Lung (tissue), 12 donors: ENCODE measurements around the gene VDR. TPM values are rescaled to one million over a fixed set of nuclear protein-coding genes. Genes with fewer than 3 reads are reported as not detected.

Source experiments
- ATAC-seq: fragments of 200-7000 bp; cut with Tn5 transposase; one replicate; pipeline ENCODE4 v1.9.1; 2020; ENCODE audit warnings: moderate number of reproducible peaks; ENCODE audit not compliant: insufficient read depth, low FRiP score
- DNase-seq, 3 donors: peaks; one replicate each; pipeline ENCODE4 v3.0.0-alpha.2; 2013 to 2017
- H3K27ac ChIP-seq, 2 donors: one replicate each; pipeline ENCODE4 v1.5.1; 2013; ENCODE audit warnings: mild to moderate bottlenecking in 2 of 2, moderate library complexity in 2 of 2, control low read depth in 1 of 2, inconsistent platforms in 1 of 2, low read depth in 1 of 2, low read length in 1 of 2
- H3K27me3 ChIP-seq, 3 donors: one replicate each; pipeline ENCODE4 v1.5.1; 2013; ENCODE audit warnings: low read length in 2 of 3; ENCODE audit not compliant: control insufficient read depth in 3 of 3, insufficient read depth in 3 of 3
- H3K36me3 ChIP-seq, 4 donors: one replicate each; pipeline ENCODE4 v1.5.1; 2013; ENCODE audit warnings: low read length in 4 of 4, mild to moderate bottlenecking in 1 of 4, moderate library complexity in 1 of 4; ENCODE audit not compliant: control insufficient read depth in 4 of 4, insufficient read depth in 4 of 4
- H3K4me1 ChIP-seq, 5 donors: one replicate each; pipeline ENCODE4 v1.5.1; 2013; ENCODE audit warnings: low read length in 5 of 5, mild to moderate bottlenecking in 2 of 5, moderate library complexity in 1 of 5; ENCODE audit not compliant: control insufficient read depth in 5 of 5, insufficient read depth in 5 of 5
- H3K4me3 ChIP-seq: one replicate; pipeline ENCODE4 v1.5.1; 2013; ENCODE audit warnings: mild to moderate bottlenecking, control low read depth, moderate library complexity
- H3K9ac ChIP-seq, 2 donors: one replicate each; pipeline ENCODE4 v1.5.1; 2013; ENCODE audit warnings: low read length in 2 of 2, control low read depth in 1 of 2; ENCODE audit not compliant: insufficient read depth in 1 of 2
- H3K9me3 ChIP-seq, 4 donors: one replicate each; pipeline ENCODE4 v1.5.1; 2013; ENCODE audit warnings: low read length in 3 of 4, mild to moderate bottlenecking in 1 of 4, moderate library complexity in 1 of 4; ENCODE audit not compliant: control insufficient read depth in 4 of 4, insufficient read depth in 3 of 4
- WGBS, 2 donors: extraction: QIAGEN DNeasy Blood & Tissue Kit; methylation state at CpG; one replicate each; pipeline ENCODE4 v1.1.7; 2013; 5-methylcytosine and 5-hydroxymethylcytosine counted together
- polyA plus RNA-seq, 2 donors: library from polyadenylated mRNA; stranded (reverse); fragments of 200-250 nt; gene quantifications; one replicate each; pipeline ENCODE4 v1.2.1, GENCODE V29; 2013
- total RNA-seq, 2 donors: library from RNA; depleted of rRNA in 1 of 2; stranded (reverse); fragments of >200 nt in 1 of 2; gene quantifications; one replicate each; pipeline ENCODE4 v1.2.1, GENCODE V29; 2014 to 2021
- TF ChIP-seq, protein P1 (sequence below): IDR thresholded peaks from 2 replicates; pipeline ENCODE4 v1.5.1; 2012; ENCODE audit warnings: mild to moderate bottlenecking; ENCODE audit errors: control extremely low read depth, extremely low read depth
- donor health status: control.
- donor health status: control.
- donor health status: Bipolar disorder and iron deficiency.
- donor health status: healthy.
- donor health status: DM: yes; HTN: yes; CAD: no.

VDR gene
- total and polyA plus RNA-seq, 4 donors: 4.4 to 27.4 (median 14.3) TPM

DNA sequence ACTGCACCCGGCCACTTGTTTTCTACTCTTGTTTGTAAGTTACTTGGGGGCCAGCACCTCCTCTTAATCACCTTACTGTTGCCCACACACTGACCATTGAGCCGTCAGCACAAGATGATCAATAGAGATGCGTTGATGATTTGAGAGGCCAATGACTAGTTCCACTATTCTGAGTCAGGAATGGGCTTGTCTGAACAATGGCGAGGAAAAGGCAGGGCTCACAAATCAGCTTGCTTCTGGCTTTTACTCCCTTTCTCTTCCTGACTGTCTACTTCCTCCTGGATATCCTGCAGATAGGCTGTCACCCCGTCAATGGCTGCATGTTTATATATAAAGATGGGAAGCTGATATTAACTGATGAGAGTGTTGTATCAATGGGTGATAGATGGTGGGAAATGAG, 55.9 kb downstream of the VDR start:
- Histone ChIP-seq H3K9ac (no peak overlapping the region), H3K36me3 (peaks cover 0 to 22% (median 0%) of the 10 kb centered on the region in 4 donors), H3K4me3 (no peak overlapping the region), H3K27ac (no peak overlapping the region), H3K9me3 (peaks cover 0 to 2% (median 0%) of the 10 kb centered on the region in 4 donors), H3K27me3 (no peaks in the 10 kb centered on the region), H3K4me1 (peaks cover 0 to 34% (median 11%) of the 10 kb centered on the region in 5 donors)
- 52 to 68% methylated on average over 5 of the region's 5 CpGs for WGBS, 2 donors
- ATAC-seq (no peak), DNase-seq (no peak)
- TF ChIP-seq, protein P1, sequence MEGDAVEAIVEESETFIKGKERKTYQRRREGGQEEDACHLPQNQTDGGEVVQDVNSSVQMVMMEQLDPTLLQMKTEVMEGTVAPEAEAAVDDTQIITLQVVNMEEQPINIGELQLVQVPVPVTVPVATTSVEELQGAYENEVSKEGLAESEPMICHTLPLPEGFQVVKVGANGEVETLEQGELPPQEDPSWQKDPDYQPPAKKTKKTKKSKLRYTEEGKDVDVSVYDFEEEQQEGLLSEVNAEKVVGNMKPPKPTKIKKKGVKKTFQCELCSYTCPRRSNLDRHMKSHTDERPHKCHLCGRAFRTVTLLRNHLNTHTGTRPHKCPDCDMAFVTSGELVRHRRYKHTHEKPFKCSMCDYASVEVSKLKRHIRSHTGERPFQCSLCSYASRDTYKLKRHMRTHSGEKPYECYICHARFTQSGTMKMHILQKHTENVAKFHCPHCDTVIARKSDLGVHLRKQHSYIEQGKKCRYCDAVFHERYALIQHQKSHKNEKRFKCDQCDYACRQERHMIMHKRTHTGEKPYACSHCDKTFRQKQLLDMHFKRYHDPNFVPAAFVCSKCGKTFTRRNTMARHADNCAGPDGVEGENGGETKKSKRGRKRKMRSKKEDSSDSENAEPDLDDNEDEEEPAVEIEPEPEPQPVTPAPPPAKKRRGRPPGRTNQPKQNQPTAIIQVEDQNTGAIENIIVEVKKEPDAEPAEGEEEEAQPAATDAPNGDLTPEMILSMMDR: no peak

GRCh38 chr12:47846294-47846996, 58.3 kb downstream of the VDR start:
- H3K27ac ChIP-seq: no peak overlapping the region
- ATAC-seq (no peak), DNase-seq (no peak)
- 92 to 97% methylated on average over 14 of the region's 14 CpGs for WGBS, 2 donors
- no peak overlapping the region for H3K9ac ChIP-seq
- peaks cover 0 to 28% (median 6%) of the 10 kb centered on the region in 5 donors for H3K4me1 ChIP-seq
- H3K36me3 ChIP-seq: peaks cover 0 to 22% (median 0%) of the 10 kb centered on the region in 4 donors
- peaks cover 0 to 2% (median 0%) of the 10 kb centered on the region in 4 donors for H3K9me3 ChIP-seq
- no peaks in the 10 kb centered on the region for H3K27me3 ChIP-seq
- TF ChIP-seq, protein P1: no peak
- H3K4me3 ChIP-seq: no peak overlapping the region

DNA sequence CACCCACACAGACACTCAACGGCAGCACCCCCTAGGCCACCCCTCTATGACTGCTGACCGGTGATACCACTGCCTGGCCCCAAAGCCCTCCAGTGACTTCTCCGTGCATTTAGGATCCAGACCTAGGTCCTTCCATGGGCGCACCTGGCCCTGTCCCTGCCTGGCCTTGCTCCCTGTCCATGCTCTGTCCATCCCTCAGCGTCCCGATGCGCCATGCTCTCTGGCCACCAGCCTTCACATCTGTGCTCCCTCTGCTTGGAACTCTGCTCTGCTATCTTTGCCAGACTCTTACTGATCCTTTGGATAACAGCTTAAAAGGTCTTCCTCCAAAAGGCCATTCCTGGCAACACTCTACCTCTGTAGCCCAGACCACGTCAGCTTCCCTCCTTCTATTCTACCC, 59.7 kb downstream of the VDR start:
- peaks cover 0 to 2% (median 0%) of the 10 kb centered on the region in 4 donors for H3K9me3 ChIP-seq
- WGBS, 2 donors: 95 to 97% methylated on average over 8 of the region's 8 CpGs
- peaks cover 0 to 21% (median 6%) of the 10 kb centered on the region in 5 donors for H3K4me1 ChIP-seq
- DNase-seq (no peak), ATAC-seq (no peak)
- TF ChIP-seq, protein P1: no peak
- no peak overlapping the region for H3K27ac ChIP-seq
- no peaks in the 10 kb centered on the region for H3K27me3 ChIP-seq
- H3K4me3 ChIP-seq: no peak overlapping the region
- H3K36me3 ChIP-seq: peaks cover 0 to 12% (median 0%) of the 10 kb centered on the region in 4 donors
- no peak overlapping the region for H3K9ac ChIP-seq
